Hematopoietic multipotent progenitor cell treated with erythropoietin and hydrocortisone succinate and interleukin-3 and kit ligand, for 6 days (in vitro differentiated cells): ENCODE data around the gene SSPN.

Experiments used
- DNase-seq: peaks from one replicate; pipeline ENCODE4 v3.0.0-alpha.2; 2015

Gene SSPN

DNA sequence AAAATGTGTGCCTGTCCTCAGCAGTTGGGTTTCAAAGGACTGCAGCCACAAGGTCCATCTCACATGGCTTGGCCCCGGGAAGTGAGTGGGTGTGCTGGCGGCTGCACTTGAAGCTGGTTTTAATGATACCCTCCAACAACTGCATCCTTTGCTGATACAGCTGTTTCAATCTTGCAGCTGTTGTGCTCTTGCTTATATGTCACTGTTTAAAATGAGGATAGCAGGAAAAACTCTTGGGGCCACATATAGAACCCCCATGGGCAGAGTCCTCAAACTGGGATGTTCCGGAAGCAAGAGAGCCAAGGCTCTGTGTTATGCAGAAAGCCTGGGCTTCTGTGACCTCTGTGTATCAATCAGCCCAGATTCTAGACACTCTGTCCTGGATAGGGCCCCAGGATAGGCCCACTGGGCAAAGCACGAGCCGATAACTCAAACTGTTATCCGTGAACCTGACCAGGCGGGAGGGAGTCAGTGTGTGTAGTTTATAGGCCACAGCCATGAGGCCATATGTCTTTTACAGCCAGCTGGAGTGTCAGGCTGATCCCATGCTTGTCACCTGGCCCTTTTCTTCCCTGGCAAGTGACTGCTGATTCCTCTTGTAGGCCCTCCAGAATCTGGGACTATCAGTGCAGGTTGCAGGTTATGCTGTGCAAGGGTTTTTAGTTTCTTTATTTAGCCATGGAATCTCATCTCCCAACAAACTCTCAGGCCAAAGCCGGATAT, 74.3 kb downstream of the SSPN start:
- no peak for DNase-seq

GRCh38 chr12:26271024-26271423, 75.7 kb downstream of the SSPN start:
- DNase-seq, result no peak

- DNase-seq, result no peak
Measured at GRCh38 chr12:26271889-26272492, 76.6 kb downstream of the SSPN start.

DNA sequence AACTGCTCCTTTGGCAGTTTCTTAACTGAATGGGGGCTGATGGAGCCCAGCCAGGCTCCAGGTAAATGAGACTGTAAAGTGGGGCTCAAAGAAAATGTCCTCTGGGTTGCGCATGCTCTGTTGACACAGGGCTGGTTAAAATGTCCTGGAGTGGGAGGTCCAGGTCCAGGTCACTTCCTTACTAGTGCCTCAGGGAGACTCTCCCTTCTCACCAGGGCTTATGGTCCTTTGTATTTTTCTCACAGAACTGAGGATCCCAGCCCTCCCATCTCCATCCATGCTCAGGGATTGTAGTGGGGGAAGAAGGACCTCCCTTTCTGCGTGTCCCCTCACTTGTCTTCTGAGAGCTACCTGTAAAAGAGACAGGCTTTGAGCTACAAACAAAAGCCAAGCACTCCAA, 77.5 kb downstream of the SSPN start:
- DNase-seq, result no peak

DNA sequence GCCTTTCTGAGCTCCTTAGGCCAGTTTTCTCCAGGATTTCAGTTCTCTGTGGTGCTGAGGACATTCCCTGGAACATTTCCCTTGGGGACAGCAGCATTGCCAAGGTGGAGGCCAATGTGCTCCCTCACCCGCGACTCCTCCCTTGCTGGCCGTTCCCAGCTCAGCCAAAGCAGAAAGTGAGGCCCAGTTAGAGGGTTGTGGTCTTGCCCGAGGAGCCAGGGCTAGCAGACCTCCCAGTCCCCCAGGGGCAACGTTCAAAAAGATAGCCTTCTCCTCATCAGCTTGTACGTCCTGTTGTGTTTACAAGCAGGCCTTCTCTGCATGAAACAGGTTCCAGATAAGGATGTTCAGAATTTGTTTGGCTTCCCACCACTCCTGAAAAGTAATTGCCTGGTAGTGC, 78.4 kb downstream of the SSPN start:
- peak; percentile 23 for DNase-seq

- peak; percentile 94 for DNase-seq
Measured at GRCh38 chr12:26274441-26275312, 79.3 kb downstream of the SSPN start.

GRCh38 chr12:26275313-26276131, 80.1 kb downstream of the SSPN start:
- DNase-seq, result no peak

- peak; percentile 14 for DNase-seq
Measured at GRCh38 chr12:26276709-26277108, 81.3 kb downstream of the SSPN start.

- DNase-seq, result peak; percentile 30
Measured at GRCh38 chr12:26277506-26278246, 82.3 kb downstream of the SSPN start.

DNA sequence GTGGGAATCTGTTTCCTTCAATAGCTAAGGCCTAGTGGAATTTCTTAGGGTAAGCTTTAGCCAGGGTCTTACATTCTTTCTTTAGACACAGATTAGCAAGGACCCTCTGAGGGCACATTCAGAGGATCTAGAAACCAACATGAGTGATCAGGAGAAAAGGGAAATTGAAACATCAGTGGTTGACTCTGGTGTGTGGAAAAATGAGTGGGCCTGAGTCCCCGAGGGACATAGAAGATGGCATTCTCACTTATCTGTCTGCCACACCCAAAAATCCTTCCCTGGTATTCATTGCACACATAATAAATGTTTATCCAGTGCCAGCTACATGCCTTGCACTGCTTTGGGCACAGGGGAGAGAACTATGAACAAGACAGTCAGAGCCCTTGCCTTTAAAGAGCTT, 82.9 kb downstream of the SSPN start:
- peak; percentile 9 for DNase-seq

- no peak for DNase-seq
Measured at GRCh38 chr12:26278666-26279065, 83.3 kb downstream of the SSPN start.

GRCh38 chr12:26279091-26279490, 83.7 kb downstream of the SSPN start:
- no peak for DNase-seq

DNA sequence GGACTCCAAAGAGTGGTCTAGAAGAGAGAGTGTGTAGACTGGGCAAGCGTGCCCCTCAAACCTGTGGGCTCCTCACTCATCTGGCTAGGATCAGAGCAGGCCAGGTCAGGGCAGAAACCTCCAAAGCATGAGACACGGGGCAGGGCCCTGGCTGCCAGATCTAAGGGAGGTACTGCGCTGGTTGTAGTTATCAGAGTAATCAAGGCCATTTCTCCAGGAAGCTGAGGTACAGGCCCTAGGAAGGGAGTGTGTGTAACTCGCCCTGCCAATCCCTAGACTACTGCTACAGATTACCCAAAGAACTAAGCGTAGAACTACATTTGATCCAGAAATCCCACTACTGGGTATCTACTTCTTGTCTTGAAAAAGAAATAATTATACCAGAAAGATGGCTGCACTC, 84.5 kb downstream of the SSPN start:
- no peak for DNase-seq

DNA sequence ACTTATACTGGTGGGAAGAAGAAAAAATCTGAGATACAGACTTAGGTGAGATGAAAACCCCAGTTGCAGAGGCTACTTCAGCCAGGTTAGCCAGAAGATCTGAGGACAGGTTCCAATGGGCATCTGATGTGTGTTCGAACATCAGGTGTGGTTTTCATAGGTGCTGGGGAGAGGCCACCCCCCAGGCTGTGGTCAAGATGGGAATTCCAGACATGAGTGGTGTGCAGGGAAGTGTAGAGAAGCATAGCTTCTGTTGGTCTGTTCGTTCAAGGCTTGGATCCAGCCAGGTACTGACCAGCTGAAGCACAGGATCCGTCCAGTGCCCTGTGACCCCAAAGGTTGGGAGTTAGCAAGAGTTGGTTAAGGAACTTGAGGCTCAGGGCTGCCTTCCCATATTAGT, 85.5 kb downstream of the SSPN start:
- no peak for DNase-seq

- no peak for DNase-seq
Measured at GRCh38 chr12:26281320-26281719, 85.9 kb downstream of the SSPN start.

DNA sequence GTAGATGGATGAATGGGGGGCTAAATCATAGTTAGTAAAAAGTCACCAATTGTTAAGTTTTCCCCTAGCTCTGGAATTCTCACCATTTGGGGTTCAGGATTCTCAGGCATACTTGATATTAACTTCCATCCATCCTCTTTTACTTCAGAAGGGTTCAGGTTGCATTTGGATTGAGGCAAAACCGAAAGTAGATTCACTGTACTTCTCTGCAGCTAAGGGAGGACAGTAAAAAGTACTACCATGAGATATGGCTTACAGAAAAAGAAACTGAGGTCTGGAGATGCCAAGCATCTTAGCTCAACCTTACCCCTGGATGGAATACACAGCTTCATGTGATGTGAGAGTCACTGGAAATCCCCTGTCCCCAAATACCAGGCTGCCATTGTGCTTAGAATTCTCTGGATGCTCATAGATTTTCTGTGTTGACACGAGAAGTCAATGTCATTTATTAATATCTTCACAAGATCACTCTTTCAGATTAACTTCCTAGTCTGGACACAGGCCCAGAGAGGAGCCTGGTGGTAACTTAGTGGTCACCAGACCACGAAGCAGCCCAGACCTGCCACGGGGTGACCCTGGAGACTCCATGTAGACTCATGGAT, 87.1 kb downstream of the SSPN start:
- no peak for DNase-seq

- DNase-seq, result peak; percentile 26
Measured at GRCh38 chr12:26283046-26283445, 87.7 kb downstream of the SSPN start.

DNA sequence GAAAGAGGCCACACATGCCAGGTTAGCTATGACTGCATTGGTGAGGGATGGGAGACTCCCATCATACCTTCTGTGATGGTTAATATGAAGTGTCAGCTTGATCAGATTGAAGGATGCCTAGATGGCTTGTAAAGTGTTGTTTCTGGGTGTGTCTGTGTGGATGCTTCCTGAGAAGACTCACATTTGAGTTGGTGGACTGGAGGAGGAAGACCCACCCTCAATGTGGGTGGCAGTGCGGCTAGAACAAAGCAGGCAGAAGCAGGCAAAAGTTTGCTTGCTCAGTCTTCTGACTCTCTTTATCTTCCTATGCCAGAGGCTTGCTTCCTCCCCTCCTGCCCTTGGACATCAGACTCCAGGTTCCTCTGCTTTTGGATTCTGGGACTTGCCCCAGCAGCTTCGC, 88.2 kb downstream of the SSPN start:
- DNase-seq, result no peak

DNA sequence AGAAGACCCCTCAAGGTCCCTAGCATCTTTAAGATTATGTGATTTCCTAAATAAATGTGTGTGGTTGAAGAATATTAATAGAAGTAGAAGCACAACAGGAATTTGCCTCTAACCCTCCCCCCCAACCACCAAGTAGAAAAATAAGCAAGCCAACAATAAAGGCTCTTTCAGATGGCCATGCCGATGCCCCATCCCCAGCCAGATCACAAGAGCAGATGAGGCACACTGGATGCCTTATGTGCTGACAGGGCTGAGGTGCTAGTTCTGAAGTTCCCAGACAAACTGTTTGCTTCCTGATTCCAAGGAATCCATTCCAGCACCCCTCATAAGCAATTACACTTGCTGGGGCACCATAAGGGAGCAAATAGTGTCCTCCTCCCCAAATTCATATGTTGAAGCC, 90.0 kb downstream of the SSPN start:
- DNase-seq, result no peak

DNA sequence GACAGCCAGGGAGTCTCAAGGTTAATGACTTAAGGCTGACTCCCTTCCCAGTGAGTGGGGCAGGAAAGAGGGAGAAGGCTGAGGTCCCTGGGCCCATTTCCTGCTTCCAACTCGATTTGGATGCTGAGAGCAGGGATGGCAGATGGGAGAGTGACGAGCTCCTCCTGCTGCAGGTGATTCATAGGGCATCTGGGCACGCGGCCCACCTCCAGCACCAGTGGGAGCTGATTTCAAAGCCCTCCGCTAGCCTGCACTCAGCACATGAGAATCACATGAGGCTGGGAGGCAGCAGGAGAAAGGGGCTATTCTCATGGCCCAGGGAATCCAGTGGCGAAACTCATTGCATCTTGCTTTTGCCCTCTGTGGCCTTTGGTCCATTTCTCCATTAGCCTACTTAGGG, 90.8 kb downstream of the SSPN start:
- no peak for DNase-seq

DNA sequence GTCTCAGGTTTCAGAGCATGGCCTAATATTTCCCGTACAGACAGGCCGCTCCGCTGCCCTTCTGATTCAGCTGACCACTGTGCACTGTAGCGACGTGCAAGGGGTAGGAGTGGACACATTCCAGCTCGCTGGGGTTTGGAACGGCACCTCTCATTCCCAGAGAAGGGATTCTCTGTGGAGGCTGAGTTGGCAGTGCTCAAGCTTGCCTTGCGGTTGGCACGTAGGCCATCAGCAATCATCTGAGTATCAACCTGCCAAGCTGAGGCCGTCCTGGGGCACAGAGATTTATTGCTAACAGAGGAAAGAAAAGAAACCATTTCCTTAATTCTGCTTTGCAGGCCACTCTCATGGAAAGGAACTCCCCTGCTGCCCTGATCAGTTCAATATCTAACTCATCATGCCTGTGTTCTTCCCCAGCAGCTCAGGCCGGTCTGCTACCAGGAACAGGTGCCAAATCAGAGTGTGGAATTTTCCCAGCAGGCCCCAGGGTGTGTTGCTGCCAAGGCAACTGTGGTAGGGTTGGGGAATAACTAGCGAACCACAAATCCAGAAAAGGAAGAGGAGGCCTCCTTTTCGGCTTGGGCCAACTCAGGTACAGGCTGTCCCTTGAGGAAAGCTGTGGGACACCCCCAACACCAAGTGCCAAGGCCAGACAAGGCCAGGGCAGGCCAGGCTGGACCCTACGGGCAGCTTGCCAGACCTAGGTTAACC, 92.5 kb downstream of the SSPN start:
- DNase-seq, result no peak
